H1 (cell line): ENCODE results near the gene FRMD7. TPM values are rescaled to one million over a fixed set of nuclear protein-coding genes. Genes with fewer than 3 reads are reported as not detected.

Source experiments
- BACH1 ChIP-seq: IDR thresholded peaks from 2 replicates; pipeline ENCODE4 v1.6.1; 2012; ENCODE audit warnings: low read length, improper control_type of control experiment
- CHD1 ChIP-seq: IDR thresholded peaks from 2 replicates; pipeline ENCODE4 v1.6.1; 2012; ENCODE audit warnings: low read depth, low read length, improper control_type of control experiment
- FOSL1 ChIP-seq: IDR thresholded peaks from 2 replicates; pipeline ENCODE4 v1.6.1; 2011; ENCODE audit warnings: mild to moderate bottlenecking, low read depth, low read length, moderate library complexity; ENCODE audit not compliant: insufficient read depth
- KDM4A ChIP-seq: IDR thresholded peaks from one replicate; pipeline ENCODE4 v1.7.1; 2012; ENCODE audit warnings: low read depth, mild to moderate bottlenecking, moderate library complexity, low read length, inconsistent platforms; ENCODE audit not compliant: severe bottlenecking
- NANOG ChIP-seq: IDR thresholded peaks from 2 replicates; pipeline ENCODE4 v1.6.1; 2011; ENCODE audit warnings: low read length, low read depth, mild to moderate bottlenecking, inconsistent platforms; ENCODE audit not compliant: insufficient read depth, poor library complexity, severe bottlenecking
- RAD21 ChIP-seq, 2 experiments: IDR thresholded peaks in 1 of 2; conservative IDR thresholded peaks in 1 of 2; 2 replicates each; pipeline ENCODE4 v1.6.1; 2011; ENCODE audit warnings: low read depth in 2 of 2, low read length in 2 of 2, improper control_type of control experiment in 1 of 2, inconsistent platforms in 1 of 2, mild to moderate bottlenecking in 1 of 2, moderate library complexity in 1 of 2
- polyA plus RNA-seq, 7 experiments: library from polyadenylated mRNA; depleted of rRNA in 3 of 7; stranded (reverse) in 5 of 7; unstranded in 2 of 7; fragments of >200 nt in 5 of 7; fragments of 200-250 nt in 2 of 7; gene quantifications; 1 replicate in 5 of 7; 2 replicates in 1 of 7; 4 replicates in 1 of 7; pipeline versions ENCODE4 v1.2.1 to v1.2.3, GENCODE V29; 2011 to 2013; ENCODE audit warnings: missing spikeins in 2 of 7, mixed read lengths in 2 of 7
- total RNA-seq: library from RNA; stranded (reverse); fragmentation: NEBNext Ultra II Directional; extraction: Animal tissue kit (Norgen Biotek cat#: 25700); gene quantifications from 2 replicates; pipeline ENCODE4 v1.2.1, GENCODE V29; 2021
- TF ChIP-seq, protein P1 (sequence below): IDR thresholded peaks from 2 replicates; pipeline ENCODE4 v1.6.1; 2012; ENCODE audit warnings: low read length, inconsistent platforms

The FRMD7 gene
- total and polyA plus RNA-seq, 2 of the 8 experiments (the other 6 are each of a cell fraction or from before 2014, with no cell fraction given), result not detected

DNA sequence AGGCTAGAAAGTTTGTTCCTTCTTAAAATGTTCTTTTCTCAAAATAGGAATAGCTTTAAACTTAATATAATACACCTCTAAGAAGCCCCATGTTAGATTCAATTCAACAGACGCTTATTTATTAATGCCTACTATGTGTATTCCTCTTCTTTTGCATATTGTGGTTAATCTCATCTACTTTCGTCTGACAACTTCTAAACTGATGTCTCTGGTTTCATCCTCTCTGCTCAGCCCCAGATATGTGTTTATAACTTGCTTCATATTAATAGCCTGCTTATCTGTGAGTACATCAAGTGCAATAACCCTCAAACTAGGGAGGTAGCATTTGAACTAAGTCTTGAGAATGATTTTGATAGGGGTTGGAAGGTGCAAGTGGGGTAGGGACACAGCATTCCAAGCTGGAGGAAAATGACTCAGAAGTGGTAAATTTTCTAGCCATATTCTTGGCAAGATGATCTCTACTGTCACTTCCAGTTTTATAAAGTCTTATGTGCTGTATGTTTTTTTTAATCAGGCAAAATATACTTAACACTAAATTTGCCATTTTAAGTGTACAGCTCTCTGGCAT is 67.8 kb downstream of the FRMD7 start (continued):
- TF ChIP-seq, protein P1, sequence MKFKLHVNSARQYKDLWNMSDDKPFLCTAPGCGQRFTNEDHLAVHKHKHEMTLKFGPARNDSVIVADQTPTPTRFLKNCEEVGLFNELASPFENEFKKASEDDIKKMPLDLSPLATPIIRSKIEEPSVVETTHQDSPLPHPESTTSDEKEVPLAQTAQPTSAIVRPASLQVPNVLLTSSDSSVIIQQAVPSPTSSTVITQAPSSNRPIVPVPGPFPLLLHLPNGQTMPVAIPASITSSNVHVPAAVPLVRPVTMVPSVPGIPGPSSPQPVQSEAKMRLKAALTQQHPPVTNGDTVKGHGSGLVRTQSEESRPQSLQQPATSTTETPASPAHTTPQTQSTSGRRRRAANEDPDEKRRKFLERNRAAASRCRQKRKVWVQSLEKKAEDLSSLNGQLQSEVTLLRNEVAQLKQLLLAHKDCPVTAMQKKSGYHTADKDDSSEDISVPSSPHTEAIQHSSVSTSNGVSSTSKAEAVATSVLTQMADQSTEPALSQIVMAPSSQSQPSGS, result no peak
- TF ChIP-seq RAD21 (IDR thresholded peaks at IDR 0.05 in 1 of 2, conservative IDR thresholded peaks at IDR 0.05 in 1 of 2; ENCODE audit: low read depth in 2 of 2, low read length in 2 of 2), result no peak
- TF ChIP-seq NANOG, result no peak
- no peak for TF ChIP-seq KDM4A
- TF ChIP-seq CHD1, result no peak
- TF ChIP-seq BACH1, result no peak
- TF ChIP-seq FOSL1, result no peak
- TF ChIP-seq, all 59 proteins: peak for 0
